GM18873 (cell line): ENCODE data around the gene BIN1.

Source experiments
- ATAC-seq: cut with Tn5 transposase; IDR thresholded peaks from one replicate; pipeline ENCODE4 v1.9.1; 2021; ENCODE audit warnings: mild to moderate bottlenecking, moderate library complexity, moderate number of reproducible peaks; ENCODE audit not compliant: unreplicated experiment, low FRiP score

Gene BIN1

DNA sequence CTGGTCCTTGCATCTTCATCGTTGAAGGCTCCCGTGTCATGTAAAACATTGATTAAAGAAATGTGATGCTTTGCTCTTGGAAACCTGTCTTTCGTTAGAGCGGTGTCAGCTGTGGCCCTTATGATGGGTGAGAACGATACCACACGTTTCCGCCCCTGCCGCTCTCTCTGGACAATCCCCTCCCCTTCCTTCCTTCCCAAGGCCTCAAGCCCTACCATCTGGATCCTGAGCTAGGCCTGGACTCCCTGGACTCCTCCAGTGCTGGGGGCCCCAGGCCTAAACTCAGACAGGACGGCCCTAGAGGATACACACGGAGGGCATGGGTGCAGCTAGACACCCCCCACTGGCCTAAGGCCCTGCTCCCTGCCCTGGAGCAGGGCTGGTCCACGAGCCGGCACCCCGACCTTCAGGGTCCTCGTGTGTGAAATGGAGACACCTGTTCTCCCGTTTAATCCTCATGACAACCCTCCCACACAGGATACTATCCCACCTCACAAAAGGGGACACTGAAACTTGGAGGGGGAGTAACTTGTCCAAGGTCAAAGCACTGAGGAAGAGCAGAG lies 13.2 kb downstream of the BIN1 start:
- no peak for ATAC-seq

DNA sequence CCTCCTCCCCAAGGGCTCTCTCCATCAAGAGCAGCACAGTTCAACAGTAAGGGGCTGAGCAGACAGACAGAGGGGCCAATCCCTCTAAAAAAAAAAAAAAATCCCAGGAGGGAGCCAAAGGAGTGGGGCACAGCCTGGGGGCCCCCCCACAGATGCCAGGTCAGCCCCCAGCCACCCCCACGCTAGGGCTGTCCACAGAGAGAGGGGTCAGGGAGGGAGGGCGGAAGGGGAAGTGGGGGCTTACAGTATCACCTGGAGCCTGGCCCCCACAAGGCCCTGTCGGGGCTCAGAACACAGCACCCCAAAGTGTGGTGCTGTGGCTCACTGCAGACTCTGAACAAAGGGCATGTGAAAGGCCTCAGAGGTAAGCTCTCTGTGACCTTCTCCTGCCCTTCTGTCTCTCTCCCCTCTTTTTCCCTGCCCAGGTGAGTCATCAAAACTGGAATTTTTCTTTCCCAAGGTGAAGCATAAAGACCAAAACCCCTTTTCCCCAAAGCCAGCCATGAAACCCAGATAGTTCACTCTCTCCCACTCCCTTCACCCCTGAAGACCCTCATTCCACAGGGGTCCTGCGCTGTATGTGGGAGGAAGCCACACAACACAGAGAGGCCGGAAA lies 13.9 kb downstream of the BIN1 start:
- ATAC-seq = no peak

DNA sequence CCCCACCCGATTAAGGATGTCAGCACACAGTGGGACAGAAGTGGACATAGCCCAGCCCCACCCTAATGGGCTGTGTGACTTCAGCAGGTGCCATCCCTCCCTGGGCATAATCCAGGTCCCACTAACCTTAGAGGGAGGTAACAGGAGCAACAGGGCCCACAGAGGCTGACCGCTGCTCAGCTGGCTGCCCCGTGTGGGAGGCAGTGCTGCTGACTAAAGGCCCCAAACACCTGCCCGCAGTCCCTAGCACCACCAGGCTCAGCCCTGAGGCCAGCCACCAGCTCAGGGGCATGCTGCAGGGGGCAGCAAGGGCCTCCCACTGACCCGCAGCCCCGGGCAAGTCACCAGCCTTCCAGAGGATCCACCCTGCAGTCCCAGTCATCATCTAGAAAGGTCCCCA lies 14.6 kb downstream of the BIN1 start:
- no peak for ATAC-seq

DNA sequence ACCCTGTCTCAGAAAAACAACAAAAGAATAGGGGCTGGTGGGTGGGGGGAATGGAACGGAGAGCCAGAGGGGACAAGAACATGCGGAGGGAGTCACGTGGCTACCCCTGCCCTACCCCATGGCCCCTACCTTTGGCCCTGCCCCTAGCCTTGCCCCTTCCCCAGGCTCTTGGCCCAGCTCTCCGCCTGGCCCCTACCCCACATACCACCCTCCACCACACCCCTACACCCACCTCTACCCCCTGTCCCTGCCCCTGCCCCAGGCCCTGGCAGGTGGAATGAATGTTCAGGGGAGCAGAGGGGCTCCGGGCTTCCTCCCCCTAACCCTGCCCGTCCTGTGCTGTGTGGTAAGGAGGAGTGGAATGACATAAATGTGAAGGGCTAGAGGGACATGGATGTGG lies 15.1 kb downstream of the BIN1 start:
- ATAC-seq = no peak

DNA sequence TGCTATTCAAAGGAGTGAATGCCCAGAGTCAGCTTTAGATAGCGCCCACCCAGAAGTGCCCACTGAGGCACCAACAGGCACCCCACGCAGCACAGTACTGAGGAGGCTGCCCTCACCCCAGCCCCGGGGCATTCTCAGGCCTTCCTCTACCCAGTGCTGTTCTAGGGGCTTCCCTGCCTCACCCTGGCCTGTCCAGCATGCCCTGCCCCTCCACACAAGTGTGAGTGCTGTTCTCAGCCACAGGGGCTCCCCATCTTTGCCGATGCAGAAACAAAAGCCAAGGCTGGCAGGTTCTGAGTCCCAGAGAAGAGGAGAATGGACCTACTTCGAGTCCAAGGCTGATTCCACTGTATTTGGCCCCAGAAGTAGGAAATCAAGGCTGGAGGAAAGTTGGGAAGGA lies 15.8 kb downstream of the BIN1 start:
- ATAC-seq = no peak

DNA sequence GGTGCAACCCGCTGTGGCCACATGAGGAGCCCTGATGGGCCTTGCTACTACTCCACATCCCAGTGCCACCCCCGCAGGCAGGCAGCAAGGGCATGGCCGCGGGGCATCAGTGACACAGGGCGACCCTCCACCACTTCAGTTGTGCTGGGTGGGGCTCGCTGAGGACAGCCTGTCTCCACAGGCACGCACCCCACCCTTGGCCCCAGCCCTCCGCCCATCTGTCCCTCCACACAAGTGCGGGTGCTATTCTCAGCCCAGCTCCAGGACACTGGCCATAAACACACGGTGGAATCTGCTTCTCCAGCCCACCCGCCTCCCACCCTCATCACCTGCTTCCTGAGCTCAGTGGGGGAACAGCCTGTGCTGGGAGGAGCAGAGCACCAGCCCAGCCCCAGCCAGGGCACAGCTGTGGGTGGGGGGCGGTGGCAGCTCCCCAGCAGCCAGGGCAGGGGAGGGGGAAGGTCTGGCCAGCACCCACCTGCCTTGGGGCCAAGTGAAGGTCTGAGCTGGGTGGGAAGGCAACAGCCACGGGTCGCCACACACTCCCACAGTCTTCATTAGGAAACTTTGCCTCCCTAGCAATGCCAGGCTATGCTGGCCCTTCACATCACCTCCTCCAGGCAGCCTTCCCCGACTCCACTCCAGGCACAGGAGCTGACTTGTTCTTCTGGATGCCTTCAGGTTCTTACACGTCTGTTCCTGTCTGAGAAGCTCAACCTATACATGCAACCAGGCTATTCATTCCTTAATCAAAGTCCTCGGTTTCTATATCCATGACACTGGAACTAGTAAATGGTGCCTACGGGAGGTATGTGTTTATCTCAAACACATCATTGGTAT lies 16.5 kb downstream of the BIN1 start:
- no peak for ATAC-seq

DNA sequence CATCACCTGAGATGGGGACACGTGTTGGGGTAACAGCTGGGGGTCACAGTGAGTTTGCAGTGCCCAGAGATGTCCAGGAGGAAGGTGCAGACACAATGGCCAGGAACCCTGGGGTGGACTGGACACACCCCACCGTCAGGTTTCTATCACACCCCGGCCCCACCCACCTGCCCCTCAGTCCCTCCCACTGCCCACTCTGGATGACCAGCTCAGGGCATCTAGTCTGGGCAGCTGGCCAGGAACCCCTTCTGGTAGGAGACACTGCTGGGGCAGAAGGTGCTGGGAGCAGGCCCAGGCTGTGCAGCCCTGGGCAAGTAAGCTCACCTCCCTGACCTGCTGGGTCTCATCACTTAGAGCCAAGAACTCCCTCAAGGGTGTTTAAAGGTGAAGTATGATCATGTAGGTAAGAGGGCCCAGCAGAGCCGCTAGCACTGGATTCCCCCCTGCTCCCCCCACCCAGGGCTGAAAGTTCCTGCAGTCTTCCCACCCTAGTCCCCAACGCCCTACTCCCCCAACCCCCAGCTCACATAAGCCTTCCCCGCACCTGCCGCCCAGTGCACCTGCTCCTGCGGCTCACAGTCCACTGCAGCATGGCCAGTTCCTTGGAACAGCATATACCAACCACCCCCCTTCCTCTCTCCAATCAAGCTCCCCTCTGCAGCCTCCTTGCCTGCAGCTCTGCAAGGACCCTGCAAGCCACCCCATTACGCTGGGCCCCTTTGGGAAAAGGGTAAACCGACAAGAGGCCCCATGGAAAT lies 17.3 kb downstream of the BIN1 start:
- no peak for ATAC-seq

DNA sequence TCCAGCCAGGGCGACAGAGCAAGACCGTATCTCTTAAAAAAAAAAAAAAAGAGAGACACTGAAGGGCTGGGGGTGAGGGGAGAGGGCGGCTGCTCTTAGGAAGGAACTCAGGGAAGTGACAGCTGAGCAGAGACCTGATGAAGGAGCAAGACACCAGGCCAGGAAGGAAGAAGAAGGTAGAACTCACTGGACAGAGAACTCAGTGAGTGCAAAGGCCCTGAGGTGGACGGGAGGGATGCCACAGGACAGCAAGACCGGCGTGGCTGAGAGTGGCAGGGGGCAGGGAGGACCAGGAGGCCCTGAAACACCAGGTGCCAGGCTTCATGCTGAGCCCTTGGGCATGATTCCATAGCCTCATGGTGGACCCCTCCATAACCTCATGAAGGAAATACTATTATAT lies 18.2 kb downstream of the BIN1 start:
- no peak for ATAC-seq

DNA sequence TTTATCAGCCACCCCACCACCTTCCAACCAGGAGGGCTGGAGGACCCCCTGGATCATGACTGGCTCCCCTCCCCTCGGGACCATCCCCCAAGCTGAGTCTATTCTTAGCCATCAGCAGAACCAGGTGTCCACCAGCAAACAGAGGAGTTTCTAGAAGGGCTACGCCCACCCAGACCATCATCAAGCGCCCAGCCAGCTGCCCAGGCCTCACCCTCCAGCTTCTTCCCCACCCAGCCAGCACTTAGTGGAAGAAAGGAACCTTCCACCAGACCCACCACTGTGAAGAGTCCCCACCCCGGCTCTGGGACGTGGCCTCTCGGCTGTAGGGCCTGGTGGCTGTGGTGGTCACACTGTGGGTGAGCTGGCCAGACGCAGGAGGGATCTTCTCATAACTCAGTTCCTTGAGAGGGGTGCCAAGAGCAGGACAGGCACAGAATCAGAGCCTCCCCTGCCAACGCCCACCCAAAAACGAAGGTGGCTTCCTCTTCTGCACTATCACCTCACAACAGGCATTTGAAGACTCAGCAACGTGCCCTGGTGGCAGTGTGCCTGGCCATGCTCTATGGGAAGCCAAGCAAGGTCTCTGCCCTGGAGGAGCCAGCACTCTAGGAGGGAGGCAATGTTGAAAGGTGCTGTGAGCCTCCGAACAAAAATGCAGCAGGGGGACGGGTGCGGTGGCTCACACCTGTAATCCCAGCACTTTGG lies 19.0 kb downstream of the BIN1 start:
- no peak for ATAC-seq

DNA sequence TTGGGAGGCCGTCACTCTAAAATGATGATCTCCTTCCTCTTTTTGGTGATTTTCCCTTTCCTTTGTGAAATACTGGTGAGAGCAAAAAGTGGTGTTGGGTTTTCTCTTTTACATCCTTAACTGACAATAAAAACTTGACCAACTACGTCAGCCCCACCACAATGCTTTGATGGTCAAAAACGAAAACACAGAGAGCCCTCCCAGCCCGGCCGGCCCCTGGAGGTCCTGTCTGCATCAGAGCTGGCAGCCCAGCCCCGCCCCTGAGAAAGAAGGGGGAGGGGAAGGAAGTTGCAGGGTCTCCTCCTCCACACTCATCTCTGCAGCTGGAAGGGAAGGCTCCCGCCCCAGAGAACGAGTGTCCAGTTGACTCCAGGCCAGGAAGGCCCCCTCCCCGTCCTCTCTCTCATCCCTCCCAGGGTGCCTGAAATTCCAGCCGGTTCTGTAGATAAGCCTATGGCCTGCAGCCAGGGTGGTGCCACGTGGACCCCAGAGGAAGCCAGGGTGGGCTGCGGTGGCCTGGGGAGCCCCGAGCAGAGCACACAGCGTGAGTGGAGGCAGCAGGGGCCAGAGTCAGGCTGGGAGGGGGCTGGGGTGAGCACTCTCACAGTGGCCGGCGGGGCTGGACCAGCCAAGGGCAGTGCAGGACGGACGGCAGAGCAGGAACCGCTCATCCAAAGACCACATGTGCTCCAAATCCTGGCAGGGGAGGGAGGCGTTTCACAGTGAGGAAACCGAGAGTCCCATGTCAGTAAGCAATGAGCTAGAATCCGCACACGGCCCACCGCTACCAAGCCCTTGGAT lies 19.8 kb downstream of the BIN1 start:
- ATAC-seq = peak; percentile 81

DNA sequence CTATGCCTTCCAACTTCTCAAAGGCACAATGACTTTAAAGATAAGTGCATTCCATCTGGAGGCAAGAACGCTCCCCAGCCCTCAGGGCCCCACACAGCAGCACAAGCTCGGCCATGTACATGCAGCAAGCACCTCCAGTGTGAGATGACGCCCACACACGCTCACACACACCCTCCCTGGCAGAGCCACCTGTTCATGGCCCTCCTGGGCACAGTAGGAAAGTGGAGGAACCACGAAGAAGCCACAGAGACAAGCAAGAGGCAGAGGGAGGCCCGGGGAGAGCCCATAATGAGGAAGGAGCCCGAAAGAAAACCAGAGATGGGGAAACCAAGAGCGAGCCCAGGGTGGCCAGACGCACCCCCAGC lies 21.7 kb downstream of the BIN1 start:
- no peak for ATAC-seq

DNA sequence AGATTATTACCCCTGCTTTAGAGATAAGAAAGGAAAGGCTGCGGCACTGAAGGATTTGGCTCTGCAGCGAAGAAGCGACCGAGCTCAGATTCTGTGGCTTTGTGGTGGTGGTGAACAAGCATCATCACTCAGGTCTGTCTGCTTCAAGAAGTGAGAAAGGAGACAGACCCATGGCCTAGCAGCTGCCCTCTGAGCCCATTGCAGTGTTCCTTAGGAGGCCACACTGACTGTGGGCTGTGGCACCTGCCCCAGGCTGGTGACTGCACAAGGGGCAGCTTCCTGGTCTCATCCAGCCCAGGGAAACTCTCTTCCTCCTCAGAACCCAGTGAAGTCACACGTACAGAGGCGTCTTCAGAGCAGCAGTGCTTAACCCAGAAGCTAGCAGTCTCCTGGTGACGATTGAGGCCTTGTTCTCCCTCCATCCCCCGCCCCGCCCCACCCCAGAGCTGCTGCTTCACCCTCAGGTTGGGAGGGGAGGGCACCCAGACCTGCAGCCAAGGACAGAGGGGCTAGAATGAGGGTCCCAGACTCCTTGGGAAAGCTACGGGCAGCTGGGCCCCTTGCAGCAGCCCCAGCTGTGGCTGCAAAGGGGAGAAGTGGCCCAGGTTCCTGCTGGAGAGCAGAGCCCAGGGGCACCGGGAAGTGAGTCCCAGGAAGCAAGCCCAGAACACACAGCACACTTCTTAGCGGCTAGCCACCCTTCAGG lies 22.2 kb downstream of the BIN1 start:
- no peak for ATAC-seq

DNA sequence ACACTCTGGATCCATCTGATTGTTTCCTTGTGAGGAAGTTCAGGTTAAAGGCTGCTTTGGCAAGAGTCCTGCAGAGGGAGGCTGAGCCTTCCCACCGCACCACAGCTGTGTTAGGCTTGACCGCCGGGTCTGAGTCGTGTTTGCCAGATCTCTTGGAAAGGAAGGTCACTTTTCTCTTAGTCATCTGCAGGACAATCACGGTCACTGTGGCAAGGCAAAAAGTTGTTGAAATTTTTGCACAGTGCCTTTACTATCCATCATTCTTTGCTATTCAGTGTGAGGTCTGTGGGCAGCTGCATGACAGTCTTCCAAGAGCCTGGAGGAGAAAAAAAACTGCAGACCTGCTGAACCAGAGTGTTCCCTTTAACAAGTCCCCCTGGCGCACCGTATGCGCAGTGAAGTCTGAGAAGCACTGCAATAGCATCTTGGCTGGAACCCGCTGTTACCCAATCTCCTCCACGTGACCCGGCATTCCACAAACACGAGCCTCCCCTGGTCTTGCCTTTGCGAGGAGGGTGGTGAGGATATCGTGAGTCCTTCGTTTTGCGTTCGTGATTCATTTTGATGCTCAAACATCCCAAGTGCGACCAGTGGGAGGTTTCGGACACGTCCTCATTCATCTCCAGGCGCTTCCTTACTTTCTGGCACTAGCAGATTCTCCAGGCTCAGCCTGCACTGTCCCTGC lies 23.0 kb downstream of the BIN1 start:
- no peak for ATAC-seq

DNA sequence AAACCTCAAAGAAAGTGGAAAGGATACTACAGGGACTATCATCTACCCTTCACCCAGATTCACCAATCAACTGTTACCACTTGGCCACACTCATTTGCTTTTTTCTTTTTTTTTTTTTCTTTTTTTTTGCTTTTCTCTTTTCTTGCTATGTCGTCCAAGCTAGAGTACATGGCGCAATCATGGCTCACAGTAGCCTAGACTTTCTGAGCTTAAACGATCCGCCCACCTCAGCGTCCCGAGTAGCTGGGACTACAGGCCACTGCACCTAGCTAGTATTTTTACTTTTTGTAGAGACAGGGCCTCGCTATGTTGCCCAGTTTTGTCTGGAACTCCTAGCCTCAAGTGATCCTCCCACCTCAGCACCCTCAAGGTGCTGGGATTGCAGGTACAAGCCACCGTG lies 24.0 kb downstream of the BIN1 start:
- ATAC-seq = no peak

DNA sequence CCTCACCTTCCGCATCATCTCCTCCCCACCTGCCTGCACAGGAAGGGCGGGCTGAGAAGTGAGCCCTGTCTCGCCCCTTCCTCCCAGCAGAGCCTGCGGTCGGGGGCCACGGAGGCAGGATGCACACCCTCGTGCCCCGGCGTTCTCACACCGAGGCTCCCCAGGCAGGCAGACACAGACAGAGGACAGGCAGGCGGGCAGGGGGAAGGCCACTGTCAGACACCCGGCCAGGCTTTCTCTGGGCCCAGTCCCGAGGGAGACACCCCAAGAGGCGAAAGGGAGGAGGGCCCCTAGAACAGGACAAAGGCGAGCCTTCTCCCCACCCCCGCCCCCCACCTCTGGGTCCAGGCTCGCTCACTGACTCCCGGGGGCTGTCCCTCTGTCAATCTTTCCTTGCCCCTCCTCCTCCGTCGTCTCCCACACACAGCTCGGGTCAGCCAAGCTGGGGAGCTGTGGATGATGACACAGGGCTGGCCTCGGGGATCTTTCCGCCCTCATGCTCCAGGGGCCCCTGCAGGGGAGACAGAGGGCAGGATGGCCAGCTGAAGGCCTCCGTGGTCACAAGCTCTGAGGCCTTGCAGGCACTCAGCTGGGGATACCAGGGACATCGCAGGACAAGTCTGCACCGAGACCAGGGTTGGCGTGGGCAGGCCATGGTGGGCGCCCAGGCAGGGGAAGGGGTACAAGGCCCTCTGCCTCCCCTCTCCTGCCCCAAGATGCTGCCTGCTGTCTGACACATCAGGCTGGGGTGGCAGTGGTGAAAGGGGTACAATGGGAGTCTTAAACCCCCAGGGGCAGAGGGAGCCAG lies 24.9 kb downstream of the BIN1 start:
- no peak for ATAC-seq

DNA sequence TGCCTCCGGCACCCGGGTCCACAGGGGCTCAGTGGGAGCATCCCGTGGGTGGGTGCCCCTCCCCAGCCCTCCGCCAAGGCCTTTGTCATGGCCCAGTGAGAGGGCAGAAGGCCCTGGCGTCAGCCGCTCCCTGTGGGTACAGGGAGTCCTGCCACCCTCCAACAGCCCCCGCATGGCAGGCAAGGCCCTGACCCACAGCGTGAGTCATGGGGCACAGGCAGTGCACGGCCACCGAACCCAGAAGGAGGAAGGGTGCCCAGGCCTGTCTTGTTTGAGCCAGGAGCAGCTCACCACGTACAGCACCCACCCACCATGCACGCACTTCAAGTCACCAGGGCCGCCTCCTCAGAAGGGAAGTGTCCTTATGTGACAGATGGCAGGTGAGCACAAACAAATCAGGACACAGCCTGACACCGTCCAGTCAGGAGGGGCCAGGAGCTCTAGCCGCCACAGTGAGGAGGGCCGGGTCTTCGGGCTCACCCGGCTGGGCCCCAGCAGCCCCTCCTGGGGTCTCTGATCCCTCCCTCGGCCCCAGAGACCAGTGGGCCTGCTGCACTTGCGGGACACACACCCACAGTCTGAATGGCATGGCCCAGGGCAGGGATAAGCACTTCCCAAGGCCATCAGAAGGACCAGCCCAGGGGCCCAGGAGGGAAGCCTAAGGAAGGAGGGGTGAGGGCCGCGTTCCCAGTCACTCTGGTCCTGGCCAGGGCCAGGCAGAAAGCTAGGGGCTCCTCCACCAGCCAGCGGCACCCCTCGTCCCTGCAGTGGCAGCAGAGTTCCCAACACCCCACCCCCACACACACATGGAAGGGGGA lies 25.8 kb downstream of the BIN1 start:
- peak; percentile 44 for ATAC-seq
